ENCODE data around the gene DCTD. TPM values are rescaled to one million over a fixed set of nuclear protein-coding genes. Genes with fewer than 3 reads are reported as not detected.

DCTD gene
- total and polyA plus RNA-seq, 8 donors = 3.5 to 90.6 (median 59.9) TPM

DNA sequence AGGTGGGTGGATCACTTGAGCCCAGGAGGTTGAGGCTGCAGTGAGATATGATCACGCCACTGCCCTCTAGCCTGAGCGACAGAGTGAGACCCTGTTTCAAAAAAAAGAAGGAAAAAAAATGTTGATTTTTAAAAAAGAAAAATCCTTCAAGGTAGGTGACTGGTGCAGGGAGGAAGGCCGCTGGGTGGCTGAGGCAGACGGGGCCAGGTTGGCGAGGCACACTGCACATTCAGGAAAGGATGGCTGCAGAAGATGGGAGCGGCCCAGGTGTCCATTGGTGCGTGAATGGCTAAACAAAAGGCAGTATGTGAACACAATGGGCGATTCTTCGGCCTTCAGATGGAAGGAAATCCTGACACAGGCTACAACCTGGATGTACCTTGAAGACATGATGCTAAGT is 30.4 kb downstream of the DCTD start:
- Histone ChIP-seq H3K27me3 (no peaks in the 10 kb centered on the region), H3K4me3 (no peak overlapping the region), H3K9me3 (peaks cover 0 to 8% (median 4%) of the 10 kb centered on the region in 4 donors), H3K27ac (no peak overlapping the region), H3K36me3 (peaks cover 28 to 82% (median 77%) of the 10 kb centered on the region in 4 donors), H3K4me1 (peaks cover 0 to 9% (median 2%) of the 10 kb centered on the region in 4 donors)
- no peak for DNase-seq
- 97 to 99% (median 99%) methylated on average over 9 of the region's 9 CpGs for WGBS, 5 donors
- intact Hi-C loops (cut with DNase I; ENCODE audit: low total_unique reads) = no loop called here
- TF ChIP-seq EP300 (IDR thresholded peaks at IDR 0.05) (no peak), POLR2AphosphoS5 (IDR thresholded peaks at IDR 0.05) (no peak), POLR2A (IDR thresholded peaks at IDR 0.05) (no peak)
- TF ChIP-seq, protein P1, sequence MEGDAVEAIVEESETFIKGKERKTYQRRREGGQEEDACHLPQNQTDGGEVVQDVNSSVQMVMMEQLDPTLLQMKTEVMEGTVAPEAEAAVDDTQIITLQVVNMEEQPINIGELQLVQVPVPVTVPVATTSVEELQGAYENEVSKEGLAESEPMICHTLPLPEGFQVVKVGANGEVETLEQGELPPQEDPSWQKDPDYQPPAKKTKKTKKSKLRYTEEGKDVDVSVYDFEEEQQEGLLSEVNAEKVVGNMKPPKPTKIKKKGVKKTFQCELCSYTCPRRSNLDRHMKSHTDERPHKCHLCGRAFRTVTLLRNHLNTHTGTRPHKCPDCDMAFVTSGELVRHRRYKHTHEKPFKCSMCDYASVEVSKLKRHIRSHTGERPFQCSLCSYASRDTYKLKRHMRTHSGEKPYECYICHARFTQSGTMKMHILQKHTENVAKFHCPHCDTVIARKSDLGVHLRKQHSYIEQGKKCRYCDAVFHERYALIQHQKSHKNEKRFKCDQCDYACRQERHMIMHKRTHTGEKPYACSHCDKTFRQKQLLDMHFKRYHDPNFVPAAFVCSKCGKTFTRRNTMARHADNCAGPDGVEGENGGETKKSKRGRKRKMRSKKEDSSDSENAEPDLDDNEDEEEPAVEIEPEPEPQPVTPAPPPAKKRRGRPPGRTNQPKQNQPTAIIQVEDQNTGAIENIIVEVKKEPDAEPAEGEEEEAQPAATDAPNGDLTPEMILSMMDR (IDR thresholded peaks at IDR 0.05) = no peak

DNA sequence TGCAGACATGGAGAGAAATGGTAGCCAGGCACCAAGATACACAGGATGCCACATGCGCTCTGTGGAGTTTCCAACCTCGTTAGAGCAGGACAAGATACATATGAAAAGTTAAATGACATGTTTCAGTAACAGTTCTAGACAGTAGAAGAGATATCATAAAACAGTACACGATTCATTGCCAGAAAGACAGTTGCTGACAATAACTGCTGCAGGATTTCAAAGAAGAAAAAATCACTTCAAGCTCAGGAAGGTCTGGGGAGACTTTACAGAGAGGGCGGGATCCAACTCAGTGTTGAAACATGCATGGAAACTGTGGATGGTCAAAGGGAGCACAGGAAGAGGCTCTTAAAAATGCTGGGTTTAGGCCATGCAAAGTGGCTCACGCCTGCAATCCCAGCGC is 31.0 kb downstream of the DCTD start:
- peak in 1 of 2 donors; percentile 27 for DNase-seq
- 87 to 94% (median 90%) methylated on average over 6 of the region's 6 CpGs for WGBS, 5 donors
- Histone ChIP-seq H3K4me3 (no peak overlapping the region), H3K9me3 (peaks cover 0 to 8% (median 4%) of the 10 kb centered on the region in 4 donors), H3K27ac (no peak overlapping the region), H3K4me1 (peaks cover under 1 to 13% (median 7%) of the 10 kb centered on the region in 4 donors), H3K27me3 (no peaks in the 10 kb centered on the region), H3K36me3 (peaks cover 25 to 77% (median 73%) of the 10 kb centered on the region in 4 donors)
- TF ChIP-seq POLR2AphosphoS5 (IDR thresholded peaks at IDR 0.05) (no peak), EP300 (IDR thresholded peaks at IDR 0.05) (no peak), POLR2A (IDR thresholded peaks at IDR 0.05) (no peak)
- TF ChIP-seq, protein P1 (IDR thresholded peaks at IDR 0.05) = no peak
- intact Hi-C loops (cut with DNase I; ENCODE audit: low total_unique reads) = no loop called here

DNA sequence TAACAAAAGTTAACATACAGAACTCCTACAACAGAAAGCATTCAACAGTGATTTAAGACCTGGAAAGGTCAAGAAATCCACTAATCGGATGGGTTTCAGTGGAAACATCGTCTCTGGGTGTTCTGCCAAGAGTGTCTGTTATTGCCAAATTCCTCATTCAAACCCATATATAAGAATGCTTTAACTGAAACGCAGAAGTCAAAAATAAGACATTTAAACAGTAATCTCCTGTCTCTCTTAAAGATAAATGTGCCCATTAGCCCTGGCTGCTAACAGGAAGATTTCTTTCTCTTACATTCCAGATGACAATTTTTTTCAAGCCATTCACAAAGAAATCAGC is 31.5 kb downstream of the DCTD start:
- TF ChIP-seq, protein P1 (IDR thresholded peaks at IDR 0.05) = no peak
- TF ChIP-seq POLR2AphosphoS5 (IDR thresholded peaks at IDR 0.05) (no peak), EP300 (IDR thresholded peaks at IDR 0.05) (no peak), POLR2A (IDR thresholded peaks at IDR 0.05) (no peak)
- H3K4me1 ChIP-seq = peaks cover 6 to 18% (median 11%) of the 10 kb centered on the region in 4 donors
- H3K4me3 ChIP-seq = no peak overlapping the region
- peak in 1 of 2 donors; percentile 77 for DNase-seq
- 56 to 87% (median 79%) methylated on average over 3 of the region's 3 CpGs for WGBS, 5 donors
- H3K27me3 ChIP-seq = no peaks in the 10 kb centered on the region
- peaks cover 0 to 8% (median 4%) of the 10 kb centered on the region in 4 donors for H3K9me3 ChIP-seq
- H3K36me3 ChIP-seq = peaks cover 20 to 77% (median 69%) of the 10 kb centered on the region in 4 donors
- intact Hi-C loops (cut with DNase I; ENCODE audit: low total_unique reads) = no loop called here
- H3K27ac ChIP-seq = no peak overlapping the region

DNA sequence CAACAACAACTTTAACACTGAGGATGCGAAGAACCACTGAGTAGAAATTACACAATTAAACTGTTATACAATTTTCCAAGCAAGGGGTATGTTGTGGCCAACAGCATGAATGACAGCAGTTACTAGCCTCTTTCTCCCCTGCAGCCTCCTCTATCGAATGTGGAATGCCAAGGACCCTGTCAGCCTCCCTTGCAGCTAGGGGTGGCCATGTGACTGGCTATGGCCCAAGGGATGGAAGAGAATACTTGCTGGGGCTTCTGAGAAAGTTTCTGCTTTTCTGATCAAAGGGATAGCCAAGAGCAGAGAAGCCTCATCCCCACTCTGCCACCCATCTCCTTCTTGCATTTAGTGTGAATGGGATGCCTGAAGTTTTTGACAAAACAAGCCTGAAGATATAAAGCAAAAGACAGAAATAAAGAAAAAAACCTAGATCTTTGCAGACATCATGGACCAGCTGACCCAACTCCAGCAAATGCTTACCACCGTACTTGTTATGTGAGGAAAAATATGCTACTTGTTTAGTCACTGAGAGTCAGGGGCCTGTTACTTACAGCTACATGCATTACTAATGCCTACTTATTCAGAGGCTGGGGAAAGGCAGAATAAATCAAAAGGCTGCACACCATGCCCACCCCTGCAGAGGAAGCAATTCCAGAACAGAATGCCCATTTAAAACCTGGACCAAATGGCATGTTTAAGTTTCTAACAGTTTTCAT is 32.0 kb downstream of the DCTD start:
- TF ChIP-seq EP300 (IDR thresholded peaks at IDR 0.05) (no peak), POLR2AphosphoS5 (IDR thresholded peaks at IDR 0.05) (no peak), POLR2A (IDR thresholded peaks at IDR 0.05) (no peak)
- TF ChIP-seq, protein P1 (IDR thresholded peaks at IDR 0.05) = no peak
- peaks cover 14 to 72% (median 63%) of the 10 kb centered on the region in 4 donors for H3K36me3 ChIP-seq
- DNase-seq = no peak
- H3K4me1 ChIP-seq = peaks cover 8 to 24% (median 16%) of the 10 kb centered on the region in 4 donors
- no peak overlapping the region for H3K27ac ChIP-seq
- peaks cover 0 to 8% (median 4%) of the 10 kb centered on the region in 4 donors for H3K9me3 ChIP-seq
- WGBS, 5 donors = 87 to 97% (median 90%) methylated on average over 3 of the region's 3 CpGs
- H3K4me3 ChIP-seq = no peak overlapping the region
- no peaks in the 10 kb centered on the region for H3K27me3 ChIP-seq
- intact Hi-C loops (cut with DNase I; ENCODE audit: low total_unique reads) = no loop called here

Measured in stomach (tissue), 9 donors.